ENCODE measurements around the gene ZMYND12. TPM values are rescaled to one million over a fixed set of nuclear protein-coding genes. Genes with fewer than 3 reads are reported as not detected.
"Not testable (repeated sequence)": the region's sequence is repeated elsewhere in the genome, so short reads cannot be mapped to it uniquely, and the experiment has no call there.

The ZMYND12 gene
- total RNA-seq, 5 donors from 2014 or later (not counting 1 experiment from before 2014, with no cell fraction given) = 0.26 to 1.3 (median 0.68) TPM; not detected in 1

- ChIA-PET CTCF (no interaction called here), POLR2A (no interaction called here)
- Mint-ChIP-seq H3K9me3 (no peaks in the 10 kb centered on the region), H3K36me3 (peaks cover 16% of the 10 kb centered on the region), H3K27ac (no peak overlapping the region), H3K4me3 (no peak overlapping the region), H3K4me1 (no peaks in the 10 kb centered on the region), H3K27me3 (no peaks in the 10 kb centered on the region)
- H3K27me3 ChIP-seq (replicated peaks in 1 of 2; ENCODE audit: control insufficient read depth in 2 of 2, extremely low read depth in 1 of 2, insufficient read depth in 2 of 2, low read length in 1 of 2) = no peaks in the 10 kb centered on the region
- DNase-seq = no peak
- no peak overlapping the region for H3K27ac ChIP-seq (ENCODE audit: low read length)
- no peaks in the 10 kb centered on the region for H3K4me1 ChIP-seq (ENCODE audit: control insufficient read depth in 1 of 2, extremely low read depth in 1 of 2, insufficient read depth in 2 of 2, low read length in 2 of 2)
- no peak overlapping the region for H3K4me3 ChIP-seq (ENCODE audit: control insufficient read depth in 1 of 2, extremely low read depth in 1 of 2, low read length in 1 of 2)
- H3K36me3 ChIP-seq (ENCODE audit: control insufficient read depth in 2 of 2, extremely low read depth in 1 of 2, insufficient read depth in 1 of 2, low read length in 1 of 2) = no peaks in the 10 kb centered on the region
- ATAC-seq (replicated peaks in 1 of 4) = no peak
- WGBS (ENCODE audit: insufficient coverage) = no CpG with 5 or more reads among the region's 1 CpG
- no peaks in the 10 kb centered on the region for H3K9me3 ChIP-seq
Measured at GRCh38 chr1:42480921-42481320, 25.1 kb upstream of the ZMYND12 start.

GRCh38 chr1:42479621-42480020 lies 23.8 kb upstream of the ZMYND12 start:
- no peak for DNase-seq
- no peak overlapping the region for H3K27ac ChIP-seq (ENCODE audit: low read length)
- Mint-ChIP-seq H3K9me3 (no peaks in the 10 kb centered on the region), H3K4me3 (no peak overlapping the region), H3K4me1 (no peaks in the 10 kb centered on the region), H3K27ac (no peak overlapping the region), H3K36me3 (peaks cover 13% of the 10 kb centered on the region), H3K27me3 (no peaks in the 10 kb centered on the region)
- POLR2A ChIA-PET = no interaction called here
- no peaks in the 10 kb centered on the region for H3K27me3 ChIP-seq (replicated peaks in 1 of 2; ENCODE audit: control insufficient read depth in 2 of 2, extremely low read depth in 1 of 2, insufficient read depth in 2 of 2, low read length in 1 of 2)
- no peaks in the 10 kb centered on the region for H3K36me3 ChIP-seq (ENCODE audit: control insufficient read depth in 2 of 2, extremely low read depth in 1 of 2, insufficient read depth in 1 of 2, low read length in 1 of 2)
- H3K4me1 ChIP-seq (ENCODE audit: control insufficient read depth in 1 of 2, extremely low read depth in 1 of 2, insufficient read depth in 2 of 2, low read length in 2 of 2) = no peaks in the 10 kb centered on the region
- 75% methylated on average over 1 of the region's 4 CpGs for WGBS (ENCODE audit: insufficient coverage)
- H3K9me3 ChIP-seq = no peaks in the 10 kb centered on the region
- CTCF ChIA-PET = no interaction called here
- H3K4me3 ChIP-seq (ENCODE audit: control insufficient read depth in 1 of 2, extremely low read depth in 1 of 2, low read length in 1 of 2) = no peak overlapping the region
- no peak for ATAC-seq (replicated peaks in 1 of 4)

- DNase-seq = no peak
- Mint-ChIP-seq H3K27me3 (no peaks in the 10 kb centered on the region), H3K4me3 (no peak overlapping the region), H3K27ac (no peak overlapping the region), H3K9me3 (no peaks in the 10 kb centered on the region), H3K36me3 (peaks cover 13% of the 10 kb centered on the region), H3K4me1 (no peaks in the 10 kb centered on the region)
- no peak overlapping the region for H3K27ac ChIP-seq (ENCODE audit: low read length)
- ChIA-PET CTCF (no interaction called here), POLR2A (no interaction called here)
- no peak for ATAC-seq (replicated peaks in 1 of 4)
- no peak overlapping the region for H3K4me3 ChIP-seq (ENCODE audit: control insufficient read depth in 1 of 2, extremely low read depth in 1 of 2, low read length in 1 of 2)
- H3K4me1 ChIP-seq (ENCODE audit: control insufficient read depth in 1 of 2, extremely low read depth in 1 of 2, insufficient read depth in 2 of 2, low read length in 2 of 2) = no peaks in the 10 kb centered on the region
- WGBS (ENCODE audit: insufficient coverage) = 100% methylated on average over 1 of the region's 3 CpGs
- no peaks in the 10 kb centered on the region for H3K9me3 ChIP-seq
- no peaks in the 10 kb centered on the region for H3K36me3 ChIP-seq (ENCODE audit: control insufficient read depth in 2 of 2, extremely low read depth in 1 of 2, insufficient read depth in 1 of 2, low read length in 1 of 2)
- no peaks in the 10 kb centered on the region for H3K27me3 ChIP-seq (replicated peaks in 1 of 2; ENCODE audit: control insufficient read depth in 2 of 2, extremely low read depth in 1 of 2, insufficient read depth in 2 of 2, low read length in 1 of 2)
Measured at GRCh38 chr1:42477775-42478174, 22.0 kb upstream of the ZMYND12 start.

GRCh38 chr1:42477354-42477753 lies 21.5 kb upstream of the ZMYND12 start:
- H3K36me3 Mint-ChIP-seq; H3K27me3 ChIP-seq (replicated peaks in 1 of 2; ENCODE audit: control insufficient read depth in 2 of 2, extremely low read depth in 1 of 2, insufficient read depth in 2 of 2, low read length in 1 of 2); POLR2A ChIA-PET; H3K9me3 ChIP-seq; DNase-seq; H3K27ac ChIP-seq (ENCODE audit: low read length); H3K4me3 ChIP-seq (ENCODE audit: control insufficient read depth in 1 of 2, extremely low read depth in 1 of 2, low read length in 1 of 2); H3K4me1 ChIP-seq (ENCODE audit: control insufficient read depth in 1 of 2, extremely low read depth in 1 of 2, insufficient read depth in 2 of 2, low read length in 2 of 2); H3K27me3 Mint-ChIP-seq; H3K36me3 ChIP-seq (ENCODE audit: control insufficient read depth in 2 of 2, extremely low read depth in 1 of 2, insufficient read depth in 1 of 2, low read length in 1 of 2); H3K27ac Mint-ChIP-seq; H3K4me1 Mint-ChIP-seq; H3K9me3 Mint-ChIP-seq; CTCF ChIA-PET; ATAC-seq (replicated peaks in 1 of 4); H3K4me3 Mint-ChIP-seq: not testable (repeated sequence)
- 100% methylated on average over 2 of the region's 4 CpGs for WGBS (ENCODE audit: insufficient coverage)

GRCh38 chr1:42476605-42477004 lies 20.8 kb upstream of the ZMYND12 start:
- no peak overlapping the region for H3K27ac ChIP-seq (ENCODE audit: low read length)
- WGBS (ENCODE audit: insufficient coverage) = no CpG with 5 or more reads among the region's 4 CpGs
- Mint-ChIP-seq H3K27ac (no peak overlapping the region), H3K36me3 (peaks cover 9% of the 10 kb centered on the region), H3K4me1 (no peaks in the 10 kb centered on the region), H3K4me3 (no peak overlapping the region), H3K27me3 (no peaks in the 10 kb centered on the region), H3K9me3 (no peaks in the 10 kb centered on the region)
- no peak overlapping the region for H3K4me3 ChIP-seq (ENCODE audit: control insufficient read depth in 1 of 2, extremely low read depth in 1 of 2, low read length in 1 of 2)
- POLR2A ChIA-PET = no interaction called here
- no peaks in the 10 kb centered on the region for H3K36me3 ChIP-seq (ENCODE audit: control insufficient read depth in 2 of 2, extremely low read depth in 1 of 2, insufficient read depth in 1 of 2, low read length in 1 of 2)
- no peaks in the 10 kb centered on the region for H3K4me1 ChIP-seq (ENCODE audit: control insufficient read depth in 1 of 2, extremely low read depth in 1 of 2, insufficient read depth in 2 of 2, low read length in 2 of 2)
- DNase-seq (no peak), ATAC-seq (replicated peaks in 1 of 4) (no peak)
- CTCF ChIA-PET = no interaction called here
- no peaks in the 10 kb centered on the region for H3K27me3 ChIP-seq (replicated peaks in 1 of 2; ENCODE audit: control insufficient read depth in 2 of 2, extremely low read depth in 1 of 2, insufficient read depth in 2 of 2, low read length in 1 of 2)
- no peaks in the 10 kb centered on the region for H3K9me3 ChIP-seq

GRCh38 chr1:42469727-42470126 lies 13.9 kb upstream of the ZMYND12 start:
- H3K36me3 Mint-ChIP-seq = peaks cover 27% of the 10 kb centered on the region
- H3K4me1 Mint-ChIP-seq = no peaks in the 10 kb centered on the region
- Histone ChIP-seq H3K9me3 (no peaks in the 10 kb centered on the region), H3K4me3 (ENCODE audit: control insufficient read depth in 1 of 2, extremely low read depth in 1 of 2, low read length in 1 of 2) (no peak overlapping the region), H3K27ac (ENCODE audit: low read length) (no peak overlapping the region), H3K4me1 (ENCODE audit: control insufficient read depth in 1 of 2, extremely low read depth in 1 of 2, insufficient read depth in 2 of 2, low read length in 2 of 2) (no peaks in the 10 kb centered on the region), H3K36me3 (ENCODE audit: control insufficient read depth in 2 of 2, extremely low read depth in 1 of 2, insufficient read depth in 1 of 2, low read length in 1 of 2) (no peaks in the 10 kb centered on the region), H3K27me3 (replicated peaks in 1 of 2; ENCODE audit: control insufficient read depth in 2 of 2, extremely low read depth in 1 of 2, insufficient read depth in 2 of 2, low read length in 1 of 2) (no peaks in the 10 kb centered on the region)
- ATAC-seq (replicated peaks in 1 of 4) = no peak
- no peak overlapping the region for H3K4me3 Mint-ChIP-seq
- no peak overlapping the region for H3K27ac Mint-ChIP-seq
- ChIA-PET CTCF (interaction anchor here in 1 of 2 donors (0.6 kb wide), 1 partner anchor 60 kb away, joined by 4 read pairs; no protein-coding TSS in a partner anchor), POLR2A (no interaction called here)
- peaks cover 0 to 5% of the 10 kb centered on the region in 2 donors for H3K27me3 Mint-ChIP-seq
- H3K9me3 Mint-ChIP-seq = no peaks in the 10 kb centered on the region
- DNase-seq = no peak
- WGBS (ENCODE audit: insufficient coverage) = 68% methylated on average over 2 of the region's 2 CpGs

GRCh38 chr1:42466030-42466429 lies 10.2 kb upstream of the ZMYND12 start:
- Histone ChIP-seq H3K27me3 (replicated peaks in 1 of 2; ENCODE audit: control insufficient read depth in 2 of 2, extremely low read depth in 1 of 2, insufficient read depth in 2 of 2, low read length in 1 of 2) (no peaks in the 10 kb centered on the region), H3K9me3 (no peaks in the 10 kb centered on the region), H3K27ac (ENCODE audit: low read length) (no peak overlapping the region), H3K36me3 (ENCODE audit: control insufficient read depth in 2 of 2, extremely low read depth in 1 of 2, insufficient read depth in 1 of 2, low read length in 1 of 2) (peaks cover 0 to 4% of the 10 kb centered on the region in 2 donors), H3K4me3 (ENCODE audit: control insufficient read depth in 1 of 2, extremely low read depth in 1 of 2, low read length in 1 of 2) (no peak overlapping the region), H3K4me1 (ENCODE audit: control insufficient read depth in 1 of 2, extremely low read depth in 1 of 2, insufficient read depth in 2 of 2, low read length in 2 of 2) (peaks cover 3 to 11% of the 10 kb centered on the region in 2 experiments)
- no peak overlapping the region for H3K27ac Mint-ChIP-seq
- 100% methylated on average over 1 of the region's 2 CpGs for WGBS (ENCODE audit: insufficient coverage)
- no peak for ATAC-seq (replicated peaks in 1 of 4)
- ChIA-PET CTCF (no interaction called here), POLR2A (no interaction called here)
- no peak overlapping the region for H3K4me3 Mint-ChIP-seq
- H3K4me1 Mint-ChIP-seq = peaks cover 23 to 24% (median 24%) of the 10 kb centered on the region in 3 donors
- DNase-seq = no peak
- H3K9me3 Mint-ChIP-seq = no peaks in the 10 kb centered on the region
- peaks cover 24% of the 10 kb centered on the region for H3K36me3 Mint-ChIP-seq
- peaks cover 0 to 5% of the 10 kb centered on the region in 2 donors for H3K27me3 Mint-ChIP-seq
